DND-41 (cell line): ENCODE data around the gene MUC2.

Experiments
- CTCF ChIP-seq: IDR thresholded peaks from 2 replicates; pipeline ENCODE4 v1.5.1; 2012; ENCODE audit warnings: borderline replicate concordance, low read length, moderate library complexity, mild to moderate bottlenecking; ENCODE audit not compliant: poor library complexity, severe bottlenecking; ENCODE audit errors: extremely low read depth
- EZH2 ChIP-seq: IDR thresholded peaks from 3 replicates; pipeline ENCODE4 v1.6.1; 2012; ENCODE audit warnings: borderline replicate concordance, low read depth, mild to moderate bottlenecking, moderate library complexity, low read length, inconsistent platforms; ENCODE audit not compliant: severe bottlenecking

GRCh38 chr11:1036931-1037330, 37.7 kb upstream of the MUC2 start:
- TF ChIP-seq CTCF (no peak), EZH2 (no peak)
